ENCODE results near the gene CLIP4.
A peak's percentile ranks its signal among the peaks of the same experiment; 100 is the strongest.

CLIP4 gene

DNA sequence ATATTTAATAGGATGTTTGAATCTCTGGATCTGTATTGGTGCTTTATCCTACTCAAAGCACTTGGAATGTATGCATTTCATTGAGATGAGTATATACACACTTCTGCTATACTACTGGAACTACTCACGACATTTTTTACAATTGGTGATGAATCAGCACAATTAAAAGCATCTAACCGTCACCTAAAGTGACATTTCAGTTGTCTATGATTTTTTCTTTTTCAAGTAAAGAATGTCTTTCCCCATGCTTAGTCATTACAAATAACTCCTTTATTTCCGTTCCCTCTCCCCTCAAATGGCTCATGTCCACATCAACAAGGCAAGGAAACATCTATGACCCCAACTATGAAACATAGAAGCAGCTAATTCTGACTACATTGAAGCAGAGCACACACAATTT is 77.3 kb downstream of the CLIP4 start:
- DNase-seq, result no peak

GRCh38 chr2:29193111-29193510 is 77.9 kb downstream of the CLIP4 start:
- DNase-seq, result no peak

DNA sequence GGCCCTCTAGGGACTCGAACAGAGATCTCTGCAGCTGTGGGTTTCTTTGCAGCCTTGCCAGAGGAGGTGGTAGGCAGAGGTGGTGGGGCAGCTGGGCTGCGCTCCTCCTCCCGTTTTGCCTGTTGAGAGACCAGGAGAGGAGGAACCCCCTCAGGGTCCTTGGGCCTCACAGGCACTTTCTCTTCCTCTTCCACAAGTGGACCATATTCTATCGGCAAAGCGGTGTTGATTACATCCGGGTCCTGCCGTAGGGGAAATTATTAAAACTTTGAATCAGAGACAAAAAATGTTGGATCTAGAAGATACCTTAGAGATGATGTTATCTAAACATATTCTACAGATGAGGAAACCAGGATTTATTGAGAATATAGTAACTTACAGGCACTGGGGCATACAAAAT is 78.5 kb downstream of the CLIP4 start:
- DNase-seq, result no peak

DNA sequence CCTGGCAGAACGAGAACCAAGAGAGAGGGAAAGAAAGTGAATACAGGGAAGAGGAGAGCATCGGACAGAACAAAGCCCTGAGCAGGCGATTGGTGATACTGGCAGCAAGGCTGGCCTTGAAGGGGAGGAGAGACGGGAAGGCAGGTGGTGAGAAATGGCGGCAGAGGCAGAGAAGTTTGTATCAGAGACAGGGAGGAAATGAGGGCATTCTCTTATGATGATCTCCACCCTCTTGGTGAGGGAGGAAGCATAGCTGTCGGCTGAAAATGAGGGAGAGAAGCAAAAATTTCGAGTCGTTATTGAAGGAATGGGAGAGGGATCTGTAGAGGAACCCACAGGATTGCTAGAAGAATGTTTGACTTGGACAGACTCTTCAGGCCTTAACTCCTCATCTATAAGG is 80.6 kb downstream of the CLIP4 start:
- no peak for DNase-seq

DNA sequence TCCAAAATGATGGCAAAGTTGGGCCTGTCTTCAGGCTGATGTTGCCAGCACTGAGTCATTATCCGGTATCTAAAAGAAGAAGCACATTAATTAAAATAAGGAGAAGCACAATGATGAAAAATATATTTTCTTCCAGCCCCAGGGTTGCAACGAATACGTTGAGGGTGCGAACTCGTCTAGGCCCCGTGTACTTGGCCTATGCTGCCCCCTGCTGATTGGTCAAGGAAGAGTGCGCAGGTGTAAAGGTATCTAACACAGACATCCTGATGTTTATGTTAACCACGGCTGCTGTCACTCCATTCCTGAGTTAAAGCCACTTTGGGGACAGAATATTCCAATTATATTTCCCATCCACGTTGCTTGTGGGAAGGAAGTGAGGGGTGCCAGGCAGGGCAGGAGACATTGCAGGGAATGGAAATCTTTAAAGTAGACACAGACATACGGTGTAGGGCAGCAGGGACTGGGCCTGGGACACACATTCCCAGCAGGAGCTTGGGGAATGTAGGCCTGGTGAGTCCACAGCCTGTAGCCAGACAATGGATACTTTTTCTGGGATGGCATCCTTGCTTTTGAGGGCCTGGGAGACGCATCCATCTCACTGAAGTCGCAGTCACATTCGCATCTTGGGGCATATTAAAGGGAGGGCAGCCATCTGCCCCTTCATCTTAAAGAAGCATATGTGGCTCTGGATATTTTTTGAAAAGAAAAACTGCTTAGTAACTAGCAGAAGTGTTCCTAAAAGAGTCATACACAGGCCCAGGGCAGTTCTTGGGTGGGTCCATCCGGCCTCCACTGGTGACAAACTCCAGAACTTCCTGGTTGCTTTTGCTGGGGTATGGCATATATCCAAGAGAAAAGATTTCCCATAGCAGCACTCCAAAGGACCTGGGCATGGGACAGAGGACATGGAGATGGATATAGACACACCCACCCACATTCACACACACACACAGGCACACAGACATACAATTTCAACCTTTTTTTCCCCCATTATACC is 81.9 kb downstream of the CLIP4 start:
- DNase-seq, result peak; percentile 68 to 82

DNA sequence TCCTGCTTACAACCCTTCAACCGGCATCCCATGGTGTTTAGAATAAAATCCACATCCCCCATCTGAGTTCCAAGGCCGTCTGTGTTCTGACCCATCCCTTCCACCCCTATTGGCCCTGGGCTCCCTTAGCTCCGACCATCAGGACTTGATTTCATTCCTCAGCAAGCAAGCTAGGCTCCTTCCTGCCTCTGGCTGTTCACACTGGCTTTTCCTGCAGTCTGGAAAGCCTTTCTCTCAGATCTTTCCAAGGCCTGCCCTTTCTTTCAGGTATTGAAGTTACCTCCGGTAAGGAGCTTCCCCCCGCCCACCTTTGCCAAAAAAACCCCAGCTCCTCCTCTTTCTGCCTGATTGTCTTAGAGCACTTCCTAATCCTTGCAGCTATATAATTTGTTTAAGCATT is 86.8 kb downstream of the CLIP4 start:
- DNase-seq, result no peak

DNA sequence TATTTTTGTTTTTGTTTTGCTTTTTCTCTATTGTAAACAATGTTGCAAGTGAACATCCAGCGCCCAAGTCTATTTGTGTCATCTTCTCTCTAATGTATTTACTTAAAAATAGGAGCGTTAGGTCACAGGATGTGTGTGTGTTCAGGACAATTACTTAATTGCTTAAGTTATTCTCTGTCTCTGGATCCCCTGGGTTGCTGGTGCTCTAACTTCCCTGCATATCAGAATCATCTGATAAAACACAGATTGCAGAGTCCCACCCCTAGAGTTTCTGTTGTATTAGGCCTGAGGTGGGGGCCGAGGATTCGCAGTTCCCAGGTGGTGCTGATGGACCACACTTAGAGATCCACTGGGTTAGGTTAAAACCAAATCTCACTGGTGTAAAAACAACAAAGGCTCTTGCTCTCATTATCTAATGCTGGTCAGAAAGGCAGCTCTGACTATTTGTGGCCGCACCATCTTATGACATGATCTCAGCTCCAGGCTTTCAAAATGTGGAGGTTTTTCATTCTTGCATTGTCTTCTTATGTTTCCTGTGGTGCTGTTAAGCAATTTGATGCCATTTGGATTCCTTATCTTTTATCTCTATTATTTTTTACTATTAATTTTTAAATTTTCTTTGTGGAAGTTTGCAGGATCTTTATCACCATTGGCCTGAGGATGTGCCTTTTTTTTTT is 87.7 kb downstream of the CLIP4 start:
- no peak for DNase-seq

DNA sequence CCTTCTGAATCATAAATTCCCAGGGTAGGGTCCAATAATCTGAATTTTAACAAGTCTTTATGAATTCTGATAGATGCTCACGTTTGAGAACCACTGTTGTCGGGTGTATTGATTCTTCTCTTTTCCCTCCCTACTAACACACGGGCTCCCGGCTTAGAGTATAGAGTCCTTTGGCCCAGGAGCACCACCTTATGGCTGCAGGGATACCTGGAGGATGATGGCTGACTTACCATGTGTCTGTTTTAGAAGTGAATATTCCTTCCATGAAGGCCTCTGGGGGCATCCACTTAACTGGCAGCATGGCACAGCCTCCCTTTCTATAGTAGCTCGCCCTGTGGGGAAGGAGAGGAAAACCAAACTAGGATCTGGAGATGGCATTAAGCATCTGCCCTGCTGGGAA is 91.7 kb downstream of the CLIP4 start:
- no peak for DNase-seq

DNA sequence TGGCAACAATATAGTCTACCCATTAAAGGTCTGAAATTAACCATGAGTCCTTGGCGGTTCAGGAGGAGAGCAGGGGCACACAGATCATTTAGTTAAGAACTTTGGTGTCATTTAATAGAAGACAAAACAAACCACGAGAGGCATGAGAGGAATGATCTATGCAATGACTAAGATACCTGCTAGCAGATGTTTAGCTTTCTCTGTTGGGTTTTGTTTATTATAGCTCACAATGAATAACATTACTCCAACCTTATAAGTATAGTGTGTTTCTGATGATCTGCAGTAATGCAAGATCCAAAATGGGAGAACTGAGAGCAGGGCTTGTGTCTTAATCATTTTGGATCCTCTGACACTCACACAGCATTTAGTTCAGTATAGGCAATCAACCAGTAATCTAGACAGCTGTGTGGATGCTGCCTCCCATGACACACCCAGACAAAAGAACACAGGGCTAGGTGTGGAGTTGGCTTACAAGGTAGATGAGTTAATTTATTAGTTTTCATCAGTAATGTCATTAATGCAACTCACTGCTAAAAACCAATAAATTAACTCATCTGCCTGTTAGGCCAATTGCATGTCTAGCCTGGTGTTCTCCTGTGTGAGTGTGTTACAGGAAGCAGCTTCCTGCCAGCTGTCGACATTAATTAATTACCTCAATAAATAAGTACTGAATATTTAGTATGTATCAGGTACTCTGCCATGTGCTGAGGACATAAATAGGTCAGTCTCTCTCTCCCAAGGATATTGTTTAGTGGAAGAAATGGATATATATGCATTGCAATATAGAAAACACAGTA is 92.3 kb downstream of the CLIP4 start:
- no peak for DNase-seq

- DNase-seq, result no peak
Observed at GRCh38 chr2:29209551-29209950, 94.3 kb downstream of the CLIP4 start.

DNA sequence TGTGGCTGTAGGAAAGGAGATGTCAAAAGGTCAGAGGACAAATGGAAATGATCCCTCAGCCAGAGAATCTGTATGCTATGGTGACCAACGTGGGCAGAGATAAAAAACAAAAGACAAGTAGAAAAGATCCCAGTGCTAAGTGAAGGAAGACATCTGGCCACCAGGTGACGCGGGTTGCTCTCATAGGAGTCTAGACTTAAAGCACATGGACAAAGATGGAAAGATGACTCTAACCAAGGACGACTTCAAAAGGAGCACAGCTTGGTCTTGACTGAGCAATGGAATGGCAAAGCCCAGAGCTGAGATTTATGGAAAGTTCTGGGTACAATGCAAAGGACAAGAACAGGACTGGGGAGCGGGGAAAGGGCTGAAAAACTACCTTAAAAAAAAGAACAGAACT is 96.8 kb downstream of the CLIP4 start:
- no peak for DNase-seq

- DNase-seq, result no peak
Observed at GRCh38 chr2:29213888-29214291, 98.7 kb downstream of the CLIP4 start.

GRCh38 chr2:29215073-29215472 is 99.9 kb downstream of the CLIP4 start:
- DNase-seq, result no peak

GRCh38 chr2:29215739-29216608 is 100.8 kb downstream of the CLIP4 start:
- DNase-seq, result no peak

DNA sequence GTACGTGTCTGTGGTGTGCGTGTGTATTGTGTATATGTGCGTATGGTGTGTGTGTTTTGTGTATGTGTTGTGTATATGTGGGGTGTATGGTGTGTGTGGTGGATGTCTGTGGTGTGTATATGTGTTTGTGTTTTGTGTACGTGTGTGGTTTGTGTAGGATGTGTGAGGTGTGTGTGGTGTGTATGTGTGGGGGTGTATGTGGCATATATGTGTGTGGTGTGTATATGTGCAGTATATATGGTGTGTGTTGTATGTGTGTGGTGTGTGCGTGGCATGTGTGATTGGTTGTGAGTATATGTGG is 101.3 kb downstream of the CLIP4 start:
- DNase-seq, result no peak

- no peak for DNase-seq
Observed at GRCh38 chr2:29218071-29218470, 102.9 kb downstream of the CLIP4 start.

DNA sequence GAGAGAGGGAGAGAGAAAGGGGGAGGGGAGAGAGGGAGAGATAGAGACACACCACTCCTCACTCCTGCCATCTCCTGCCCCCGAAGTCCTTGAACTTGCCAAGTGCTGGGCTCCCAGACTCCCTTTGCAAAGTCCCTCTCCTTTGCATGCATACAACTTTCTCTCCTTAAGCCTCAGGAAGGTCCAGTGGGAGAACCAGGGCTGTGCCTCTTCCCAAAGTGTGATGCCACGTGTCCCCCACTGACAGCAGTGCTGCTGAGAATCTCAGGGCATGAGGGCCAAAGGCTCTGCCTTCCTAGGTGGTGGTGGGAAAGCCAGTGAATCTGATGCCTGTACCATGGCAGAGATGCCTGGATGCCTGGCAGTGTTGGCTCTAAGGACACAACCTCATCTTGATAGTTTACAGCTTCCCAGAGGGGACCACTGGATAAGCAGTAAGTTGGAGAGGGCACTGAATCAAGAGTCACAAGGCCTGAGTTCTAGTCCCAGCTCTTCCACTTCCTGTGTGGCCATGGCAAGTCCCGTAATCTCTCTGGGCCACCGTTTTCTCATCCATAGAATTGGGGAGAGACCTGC is 103.4 kb downstream of the CLIP4 start:
- DNase-seq, result no peak

GRCh38 chr2:29219374-29219773 is 104.2 kb downstream of the CLIP4 start:
- no peak for DNase-seq

- DNase-seq, result no peak
Observed at GRCh38 chr2:29220506-29221270, 105.5 kb downstream of the CLIP4 start.

- DNase-seq, result no peak
Observed at GRCh38 chr2:29222381-29223179, 107.4 kb downstream of the CLIP4 start.

- DNase-seq, result no peak
Observed at GRCh38 chr2:29223257-29223656, 108.0 kb downstream of the CLIP4 start.

Measured in activated CD4-positive, alpha-beta T cell treated with anti-CD3 and anti-CD28 coated beads for 4 hours (primary cell).